ENCODE data around the gene PSME4.
A peak's percentile ranks its signal among the peaks of the same experiment; 100 is the strongest.
"Not testable (repeated sequence)": the region's sequence is repeated elsewhere in the genome, so short reads cannot be mapped to it uniquely, and the experiment has no call there.

The PSME4 gene

GRCh38 chr2:53826030-53826410, 144.8 kb downstream of the PSME4 start:
- DNase-seq (ENCODE audit: low spot score in 2 of 2) (no peak), ATAC-seq (ENCODE audit: low read depth) (no peak)
- no peaks in the 10 kb centered on the region for H3K4me1 Mint-ChIP-seq
- peaks cover 10% of the 10 kb centered on the region for H3K9me3 Mint-ChIP-seq
- H3K36me3 Mint-ChIP-seq = peaks cover 19% of the 10 kb centered on the region
- H3K27ac Mint-ChIP-seq = no peak overlapping the region
- no peak overlapping the region for H3K4me3 Mint-ChIP-seq
- H3K27me3 Mint-ChIP-seq = no peaks in the 10 kb centered on the region

- H3K27ac Mint-ChIP-seq; H3K27me3 Mint-ChIP-seq; H3K4me3 Mint-ChIP-seq; H3K4me1 Mint-ChIP-seq; DNase-seq (ENCODE audit: low spot score in 2 of 2); H3K9me3 Mint-ChIP-seq; ATAC-seq (ENCODE audit: low read depth): not testable (repeated sequence)
- peaks cover 17% of the 10 kb centered on the region for H3K36me3 Mint-ChIP-seq
Observed at GRCh38 chr2:53823639-53824038, 147.2 kb downstream of the PSME4 start.

- Mint-ChIP-seq H3K27ac (no peak overlapping the region), H3K4me1 (no peaks in the 10 kb centered on the region), H3K4me3 (no peak overlapping the region), H3K36me3 (peaks cover 16% of the 10 kb centered on the region), H3K9me3 (no peaks in the 10 kb centered on the region), H3K27me3 (no peaks in the 10 kb centered on the region)
- DNase-seq (ENCODE audit: low spot score in 2 of 2) (no peak), ATAC-seq (ENCODE audit: low read depth) (no peak)
Observed at GRCh38 chr2:53821810-53822209, 149.0 kb downstream of the PSME4 start.

- Mint-ChIP-seq H3K4me1 (no peaks in the 10 kb centered on the region), H3K36me3 (peaks cover 19% of the 10 kb centered on the region), H3K27ac (peak overlapping the region; percentile 11), H3K27me3 (no peaks in the 10 kb centered on the region), H3K9me3 (no peaks in the 10 kb centered on the region), H3K4me3 (no peak overlapping the region)
- ATAC-seq (ENCODE audit: low read depth) (no peak), DNase-seq (ENCODE audit: low spot score in 2 of 2) (no peak)
Observed at GRCh38 chr2:53820711-53821110, 150.1 kb downstream of the PSME4 start.

- Mint-ChIP-seq H3K36me3 (peaks cover 23% of the 10 kb centered on the region), H3K27me3 (no peaks in the 10 kb centered on the region), H3K4me1 (no peaks in the 10 kb centered on the region), H3K4me3 (no peak overlapping the region), H3K9me3 (no peaks in the 10 kb centered on the region), H3K27ac (peak overlapping the region; percentile 11)
- DNase-seq (ENCODE audit: low spot score in 2 of 2) (no peak), ATAC-seq (ENCODE audit: low read depth) (no peak)
Observed at GRCh38 chr2:53820048-53820447, 150.7 kb downstream of the PSME4 start.

GRCh38 chr2:53819634-53820033, 151.2 kb downstream of the PSME4 start:
- Mint-ChIP-seq H3K36me3 (peaks cover 24% of the 10 kb centered on the region), H3K27me3 (no peaks in the 10 kb centered on the region)

GRCh38 chr2:53818854-53819435, 151.8 kb downstream of the PSME4 start:
- no peaks in the 10 kb centered on the region for H3K27me3 Mint-ChIP-seq
- peaks cover 25% of the 10 kb centered on the region for H3K36me3 Mint-ChIP-seq
- ATAC-seq (ENCODE audit: low read depth) (no peak), DNase-seq (ENCODE audit: low spot score in 2 of 2) (no peak)
- H3K4me1 Mint-ChIP-seq = no peaks in the 10 kb centered on the region
- H3K4me3 Mint-ChIP-seq = no peak overlapping the region
- H3K27ac Mint-ChIP-seq = no peak overlapping the region
- H3K9me3 Mint-ChIP-seq = no peaks in the 10 kb centered on the region

More at GRCh38 chr2:53819634-53820033, 151.2 kb downstream of the PSME4 start:
- no peak for ATAC-seq (ENCODE audit: low read depth)
- Mint-ChIP-seq H3K9me3 (no peaks in the 10 kb centered on the region), H3K4me3 (no peak overlapping the region), H3K27ac (no peak overlapping the region), H3K4me1 (no peaks in the 10 kb centered on the region)
- no peak for DNase-seq (ENCODE audit: low spot score in 2 of 2)
